A549 treated with GW870086 at 1 μM for 4 hours (cell line): ENCODE results near the gene COL20A1. TPM values are rescaled to one million over a fixed set of nuclear protein-coding genes. Genes with fewer than 3 reads are reported as not detected.

Source experiments
- total RNA-seq: library from RNA; stranded (reverse); fragments of 200-300 nt; extraction: Qiagen RNA extraction; gene quantifications from 5 replicates; pipeline ENCODE4 v1.2.3, GENCODE V29; 2022; ENCODE audit warnings: low read depth

COL20A1 gene
- total RNA-seq = 0.41 to 0.91 TPM (median 0.65 TPM) in 5 replicates

GRCh38 chr20:63292904-63293303 is at the start of gene COL20A1:
COL20A1 (plus strand) TSS chr20:63293186; CDS start chr20:63295108, 1,922 bp downstream.

GRCh38 chr20:63254232-63254605 is 38.8 kb upstream of the COL20A1 start, which contains the start of gene NKAIN4:
NKAIN4 (minus strand) TSS chr20:63254463; CDS start chr20:63254450, 13 bp downstream.

GRCh38 chr20:63272105-63273058 is 20.6 kb upstream of the COL20A1 start, which contains the start of gene ARFGAP1:
ARFGAP1 (plus strand) TSS chr20:63272813; CDS start chr20:63275581, 2,768 bp downstream.

GRCh38 chr20:63360850-63361518 is 68.0 kb downstream of the COL20A1 start, which contains the start of gene CHRNA4:
CHRNA4 (minus strand) TSS chr20:63361349; CDS start chr20:63361165, 184 bp downstream.

Other genes starting within 250 kb of the COL20A1 start
- gene YTHDF1, start 77.1 kb upstream of the COL20A1 start, total RNA-seq = 42.2 to 51.0 TPM (median 50.3 TPM) in 5 replicates
- gene BIRC7, start 57.3 kb upstream of the COL20A1 start, total RNA-seq = 1.4 to 3.3 TPM (median 2.3 TPM) in 5 replicates
- 5.2 to 8.2 TPM (median 6.0 TPM) in 5 replicates for gene NKAIN4, start 38.7 kb upstream of the COL20A1 start, total RNA-seq
- 48.8 to 68.2 TPM (median 67.3 TPM) in 5 replicates for gene ARFGAP1, start 20.4 kb upstream of the COL20A1 start, total RNA-seq
- 0.27 to 0.45 TPM (median 0.38 TPM) in 5 replicates for gene CHRNA4, start 68.2 kb downstream of the COL20A1 start, total RNA-seq
- gene KCNQ2, start 179.5 kb downstream of the COL20A1 start, total RNA-seq = 0.58 to 0.93 TPM (median 0.67 TPM) in 5 replicates
- 140 to 176 TPM (median 147 TPM) in 5 replicates for gene EEF1A2, start 205.9 kb downstream of the COL20A1 start, total RNA-seq
- 275 to 371 TPM (median 312 TPM) in 5 replicates for gene PPDPF, start 227.6 kb downstream of the COL20A1 start, total RNA-seq
- gene PTK6, start 244.2 kb downstream of the COL20A1 start, total RNA-seq = 2.5 to 3.1 TPM (median 2.9 TPM) in 5 replicates